Fibroblast of gingiva (primary cell): ENCODE results near the gene WFIKKN2.
"Not testable (repeated sequence)": the region's sequence is repeated elsewhere in the genome, so short reads cannot be mapped to it uniquely, and the experiment has no call there.

Source experiments
- DNase-seq: peaks from one replicate; pipeline ENCODE4 v3.0.0-alpha.2; 2011; ENCODE audit warnings: low read depth

The WFIKKN2 gene, protein sequence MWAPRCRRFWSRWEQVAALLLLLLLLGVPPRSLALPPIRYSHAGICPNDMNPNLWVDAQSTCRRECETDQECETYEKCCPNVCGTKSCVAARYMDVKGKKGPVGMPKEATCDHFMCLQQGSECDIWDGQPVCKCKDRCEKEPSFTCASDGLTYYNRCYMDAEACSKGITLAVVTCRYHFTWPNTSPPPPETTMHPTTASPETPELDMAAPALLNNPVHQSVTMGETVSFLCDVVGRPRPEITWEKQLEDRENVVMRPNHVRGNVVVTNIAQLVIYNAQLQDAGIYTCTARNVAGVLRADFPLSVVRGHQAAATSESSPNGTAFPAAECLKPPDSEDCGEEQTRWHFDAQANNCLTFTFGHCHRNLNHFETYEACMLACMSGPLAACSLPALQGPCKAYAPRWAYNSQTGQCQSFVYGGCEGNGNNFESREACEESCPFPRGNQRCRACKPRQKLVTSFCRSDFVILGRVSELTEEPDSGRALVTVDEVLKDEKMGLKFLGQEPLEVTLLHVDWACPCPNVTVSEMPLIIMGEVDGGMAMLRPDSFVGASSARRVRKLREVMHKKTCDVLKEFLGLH

DNA sequence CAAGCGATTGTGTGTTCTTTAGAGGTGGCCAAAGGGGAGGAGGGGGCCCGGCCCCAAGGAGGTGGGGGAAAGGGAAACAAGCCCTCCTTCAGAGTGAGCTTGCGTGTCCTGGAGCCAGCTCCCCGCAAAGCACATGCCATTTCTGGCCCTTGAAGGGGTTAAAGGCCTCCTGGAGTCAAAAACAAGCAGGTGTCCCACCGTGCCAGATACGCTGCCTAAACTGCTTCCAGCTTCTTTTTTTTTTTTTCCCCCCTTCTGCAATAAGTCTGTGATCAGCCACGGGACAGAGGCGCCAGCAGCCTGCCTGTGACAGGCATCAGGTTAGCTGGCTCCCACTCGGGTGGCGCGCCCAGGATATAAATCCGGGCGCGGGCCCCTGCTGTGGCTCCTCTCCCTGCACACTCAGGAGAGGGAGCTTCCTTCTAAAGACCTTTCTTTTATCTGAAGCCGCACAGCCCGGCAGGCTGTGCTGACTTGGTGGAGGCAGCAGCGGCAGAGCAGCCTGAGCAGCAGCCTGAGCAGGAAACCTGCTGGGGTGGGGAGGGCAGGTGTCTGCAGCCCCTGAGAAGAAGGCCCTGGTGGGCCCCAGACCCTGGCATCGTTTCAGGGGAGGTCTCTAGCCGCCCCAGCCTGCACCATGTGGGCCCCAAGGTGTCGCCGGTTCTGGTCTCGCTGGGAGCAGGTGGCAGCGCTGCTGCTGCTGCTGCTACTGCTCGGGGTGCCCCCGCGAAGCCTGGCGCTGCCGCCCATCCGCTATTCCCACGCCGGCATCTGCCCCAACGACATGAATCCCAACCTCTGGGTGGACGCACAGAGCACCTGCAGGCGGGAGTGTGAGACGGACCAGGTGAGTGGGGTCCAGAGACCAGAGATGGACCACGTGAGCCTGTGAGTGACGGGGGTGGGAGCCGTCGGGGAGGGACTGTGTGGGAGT, at the start of gene WFIKKN2:
WFIKKN2 (plus strand) TSS at position 286 of the 934 bp plus-strand sequence; CDS start at position 638, 352 bp downstream.
- DNase-seq: no peak

DNA sequence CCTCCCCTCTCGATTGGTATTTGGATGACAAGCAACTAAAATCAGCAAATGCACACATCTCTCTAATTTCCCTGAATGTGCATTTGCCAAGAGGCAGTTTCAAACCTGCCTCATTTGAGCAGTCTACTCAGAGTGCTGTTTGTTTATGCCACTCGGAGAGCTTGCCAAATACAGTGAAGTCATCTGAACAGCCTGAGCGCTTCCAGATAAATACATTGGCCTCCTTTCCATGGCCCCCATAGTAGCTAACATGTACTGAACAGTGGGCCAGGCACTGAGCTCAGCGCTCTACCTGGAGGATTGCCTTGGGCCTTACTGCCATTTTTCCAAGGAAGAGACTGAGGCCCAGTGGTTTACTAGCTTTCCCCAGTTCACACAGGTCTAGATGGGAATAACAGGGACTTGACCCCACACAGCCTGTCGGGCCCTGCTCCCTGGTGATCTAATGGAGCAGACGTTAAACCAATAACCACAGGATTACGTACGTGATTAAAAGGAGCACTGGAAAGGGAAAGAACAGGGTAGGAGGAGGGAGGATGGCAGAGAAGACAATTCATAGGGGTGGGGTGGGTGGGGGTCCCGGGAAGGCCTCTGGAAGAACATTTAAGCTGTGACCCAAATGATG, 49.3 kb upstream of the WFIKKN2 start:
- DNase-seq: peak; percentile 56

DNA sequence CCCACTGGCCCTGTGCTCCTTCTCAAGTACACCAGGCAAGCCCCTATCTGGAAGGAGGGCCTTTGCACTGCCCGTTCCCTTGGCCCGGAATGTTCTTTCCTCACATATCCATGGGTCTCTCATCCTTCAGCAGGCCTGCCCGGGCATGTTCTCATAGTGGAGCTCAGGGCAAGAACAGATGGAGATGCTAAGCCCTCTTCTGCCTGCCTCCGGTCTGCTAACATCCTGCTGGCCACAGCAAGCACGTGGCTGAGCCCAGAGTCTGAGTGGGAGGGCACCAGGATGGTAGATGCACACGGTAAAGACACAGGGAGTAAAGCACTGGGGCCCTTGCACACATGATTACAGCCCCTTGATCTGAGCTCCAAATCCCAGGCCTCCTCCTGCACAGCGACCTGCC, 48.3 kb upstream of the WFIKKN2 start:
- no peak for DNase-seq

DNA sequence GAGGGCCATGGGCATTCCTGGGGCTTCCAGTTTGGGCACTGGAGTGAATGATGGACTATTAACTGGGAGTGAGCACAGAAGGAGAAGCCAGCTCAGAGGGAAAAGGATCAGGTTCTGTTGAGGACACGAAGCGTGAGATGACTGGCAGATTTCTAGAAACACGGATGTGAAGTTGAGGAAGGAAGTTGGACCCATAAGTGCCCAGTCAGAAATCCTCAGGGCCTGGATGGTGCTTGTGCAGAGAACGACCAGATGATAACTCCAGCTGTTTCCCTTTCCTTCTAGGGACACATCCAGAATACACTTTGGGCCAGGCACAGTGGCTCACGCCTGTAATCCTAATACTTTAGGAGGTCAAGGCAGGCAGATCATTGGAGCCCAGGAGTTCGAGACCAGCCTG, 44.8 kb upstream of the WFIKKN2 start:
- DNase-seq: no peak

DNA sequence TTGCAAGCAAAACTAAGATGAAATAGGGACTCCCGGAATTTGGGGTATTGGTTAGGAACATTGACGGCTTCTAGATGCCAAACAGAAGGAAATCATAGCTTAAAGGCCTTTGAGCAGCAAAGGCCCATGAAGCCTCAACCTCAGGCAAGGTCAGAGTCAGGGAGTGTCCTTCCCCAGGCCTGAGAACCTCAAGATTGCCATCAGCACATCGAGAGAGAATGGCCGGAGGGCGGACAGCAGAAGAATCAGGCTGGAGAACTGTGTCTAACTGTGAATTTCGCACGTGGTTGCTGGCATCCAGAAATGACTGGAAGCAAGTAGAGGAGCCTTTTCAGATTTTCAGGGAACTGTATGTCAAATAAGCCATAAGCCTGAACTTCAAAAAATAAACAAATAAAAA, 43.3 kb upstream of the WFIKKN2 start:
- no peak for DNase-seq

DNA sequence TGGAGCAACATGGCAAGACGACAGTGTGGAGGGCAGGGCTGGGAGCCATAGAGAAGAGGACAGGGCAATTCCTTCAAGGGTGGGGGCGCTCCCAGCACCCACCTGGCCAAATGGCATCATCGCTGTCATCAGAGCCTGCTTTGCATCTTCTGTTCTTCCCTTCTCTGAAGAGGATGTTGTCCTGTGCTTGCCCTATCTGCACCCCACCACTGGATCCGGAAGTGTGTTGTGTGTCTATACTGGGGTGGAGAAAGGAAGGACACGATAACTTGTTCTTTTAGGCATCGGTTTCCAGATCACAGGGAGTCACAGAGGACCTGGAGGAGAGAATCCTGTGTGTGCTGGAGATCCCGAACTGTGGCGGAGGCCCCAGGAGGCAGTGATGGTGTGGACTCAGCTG, 42.4 kb upstream of the WFIKKN2 start:
- DNase-seq: no peak

DNA sequence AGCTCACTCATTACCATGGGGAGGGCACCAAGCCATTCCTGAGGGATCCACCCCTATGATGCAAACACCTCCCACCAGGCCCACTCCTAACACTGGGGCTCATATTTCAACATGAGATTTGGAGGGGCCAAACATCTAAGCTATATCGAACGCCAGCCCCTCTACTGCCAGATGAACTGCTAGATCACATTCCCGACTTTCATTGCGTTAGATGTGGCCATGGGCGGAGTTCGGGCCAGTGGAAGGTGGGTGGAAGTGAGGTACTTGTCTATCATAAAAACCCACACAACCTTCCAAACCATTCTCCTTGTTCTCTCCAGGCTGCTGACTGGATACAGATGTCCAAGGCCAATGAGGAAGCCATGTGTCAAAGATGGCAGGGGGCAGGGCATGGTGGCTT, 41.0 kb upstream of the WFIKKN2 start:
- no peak for DNase-seq

DNA sequence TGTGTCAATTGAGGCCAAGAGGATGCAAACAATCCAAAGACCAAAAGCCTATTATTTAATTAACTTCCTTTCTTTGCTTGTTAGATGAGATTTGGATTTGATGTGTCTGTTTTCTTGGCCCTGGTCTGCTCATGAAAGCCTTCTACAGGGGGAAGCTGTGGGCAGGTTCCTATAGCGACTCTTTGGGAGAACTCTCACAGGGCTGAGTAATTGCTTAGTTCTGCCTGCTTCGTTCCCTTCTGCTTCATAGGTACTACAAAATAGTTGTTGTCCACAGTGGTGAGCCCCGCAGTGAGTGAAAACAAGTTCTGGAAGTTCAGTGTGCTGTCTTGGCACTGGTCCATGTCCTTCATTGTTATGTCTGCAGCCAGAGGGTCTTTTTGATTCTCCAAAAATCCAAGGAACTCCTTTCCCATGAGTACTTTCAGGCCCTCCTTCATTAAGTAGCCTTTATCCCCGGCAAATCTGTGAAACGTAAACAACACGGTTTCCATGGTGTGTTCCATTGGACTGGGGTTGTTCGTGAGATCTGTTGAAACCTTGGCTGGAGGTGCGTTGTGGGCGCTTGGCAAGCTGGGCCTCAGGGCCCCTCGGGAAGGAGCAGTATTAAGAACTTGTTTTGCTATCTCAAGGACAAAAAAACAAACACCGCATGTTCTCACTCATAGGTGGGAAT, 38.1 kb upstream of the WFIKKN2 start:
- no peak for DNase-seq

DNA sequence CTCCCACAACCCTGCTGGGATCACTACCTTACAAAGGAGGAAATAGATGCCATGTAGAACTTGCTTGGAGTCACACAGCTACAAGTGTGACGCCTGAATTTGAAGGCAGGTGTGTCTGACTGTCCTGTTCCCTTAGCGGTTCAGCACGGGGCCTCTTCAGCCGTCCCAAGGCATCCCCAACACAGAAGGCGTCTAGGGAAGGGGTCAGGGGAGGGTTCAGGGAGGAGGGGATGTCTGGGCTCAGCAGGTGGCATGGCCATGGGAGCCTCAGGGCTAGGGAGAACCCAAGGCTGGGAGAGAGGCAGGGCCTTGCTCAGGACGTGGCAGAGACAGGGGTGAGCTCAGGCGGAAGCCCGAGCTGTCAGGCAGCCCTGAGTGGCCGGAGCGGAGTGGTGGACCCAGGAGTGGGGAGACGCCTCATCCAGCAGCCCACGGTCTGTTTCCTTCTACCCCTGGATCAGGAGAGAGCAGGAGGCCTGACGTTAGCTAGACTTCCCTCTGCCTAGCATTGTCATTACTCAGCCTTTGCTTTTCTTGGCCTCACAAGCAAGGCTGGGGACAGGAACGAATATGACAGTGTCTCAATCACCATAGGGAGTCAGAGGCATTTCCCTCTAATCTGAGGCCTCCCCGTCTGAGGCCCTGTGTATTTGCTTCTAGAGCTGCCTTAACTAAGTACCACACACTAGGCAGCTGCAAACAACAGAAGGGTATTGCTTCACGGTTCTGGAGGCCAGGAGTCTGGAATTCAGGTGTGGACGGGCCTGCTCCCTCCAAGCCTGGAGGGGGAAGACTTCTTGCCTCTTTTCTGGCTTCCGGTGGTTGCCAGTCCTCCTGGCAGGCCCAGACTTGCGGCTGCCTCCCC, 36.7 kb upstream of the WFIKKN2 start:
- DNase-seq: no peak

DNA sequence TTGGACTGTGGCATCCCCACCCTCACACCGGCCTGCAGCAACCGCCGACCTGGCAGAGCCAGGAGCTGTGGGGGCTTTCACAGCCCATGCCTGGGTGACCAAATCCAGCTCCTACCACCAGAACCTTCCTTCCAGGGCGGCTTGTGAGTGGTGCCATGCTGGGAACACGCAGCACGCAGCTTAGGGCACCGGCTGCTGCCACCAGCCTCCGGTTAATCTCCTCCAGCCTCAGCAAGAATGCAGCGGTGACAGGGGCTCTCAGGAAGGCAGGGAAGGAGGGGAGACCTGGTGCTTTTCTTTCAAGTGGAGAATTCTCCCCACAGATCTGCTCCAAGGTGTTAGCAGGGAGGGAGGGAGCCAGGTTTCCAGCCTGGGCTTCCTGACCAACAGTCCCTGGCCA, 35.8 kb upstream of the WFIKKN2 start:
- DNase-seq: no peak

DNA sequence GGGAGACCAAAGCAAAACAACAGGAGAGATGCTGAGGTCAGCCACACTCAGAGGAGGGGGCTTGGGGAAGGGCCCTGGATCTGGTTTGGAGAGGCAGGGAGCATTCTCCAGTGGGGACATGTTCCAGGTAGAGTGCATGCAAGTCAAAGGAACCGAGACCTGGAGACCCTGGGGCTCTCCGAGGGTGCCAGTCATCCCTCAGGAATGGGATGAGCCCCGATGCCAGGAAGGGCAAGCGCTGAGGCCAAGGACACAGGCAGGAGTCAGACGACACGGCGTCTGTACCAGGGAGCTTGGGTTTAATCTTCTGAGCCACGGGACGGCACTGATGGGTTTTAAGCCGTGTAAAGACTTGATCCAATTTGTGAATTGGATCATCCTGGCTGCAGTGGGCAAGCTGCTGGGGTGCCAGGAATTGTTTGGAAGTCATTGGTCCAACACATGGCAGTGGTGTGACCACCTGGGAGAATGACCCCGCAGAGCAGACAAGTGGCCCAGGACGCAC, 35.1 kb upstream of the WFIKKN2 start:
- no peak for DNase-seq

DNA sequence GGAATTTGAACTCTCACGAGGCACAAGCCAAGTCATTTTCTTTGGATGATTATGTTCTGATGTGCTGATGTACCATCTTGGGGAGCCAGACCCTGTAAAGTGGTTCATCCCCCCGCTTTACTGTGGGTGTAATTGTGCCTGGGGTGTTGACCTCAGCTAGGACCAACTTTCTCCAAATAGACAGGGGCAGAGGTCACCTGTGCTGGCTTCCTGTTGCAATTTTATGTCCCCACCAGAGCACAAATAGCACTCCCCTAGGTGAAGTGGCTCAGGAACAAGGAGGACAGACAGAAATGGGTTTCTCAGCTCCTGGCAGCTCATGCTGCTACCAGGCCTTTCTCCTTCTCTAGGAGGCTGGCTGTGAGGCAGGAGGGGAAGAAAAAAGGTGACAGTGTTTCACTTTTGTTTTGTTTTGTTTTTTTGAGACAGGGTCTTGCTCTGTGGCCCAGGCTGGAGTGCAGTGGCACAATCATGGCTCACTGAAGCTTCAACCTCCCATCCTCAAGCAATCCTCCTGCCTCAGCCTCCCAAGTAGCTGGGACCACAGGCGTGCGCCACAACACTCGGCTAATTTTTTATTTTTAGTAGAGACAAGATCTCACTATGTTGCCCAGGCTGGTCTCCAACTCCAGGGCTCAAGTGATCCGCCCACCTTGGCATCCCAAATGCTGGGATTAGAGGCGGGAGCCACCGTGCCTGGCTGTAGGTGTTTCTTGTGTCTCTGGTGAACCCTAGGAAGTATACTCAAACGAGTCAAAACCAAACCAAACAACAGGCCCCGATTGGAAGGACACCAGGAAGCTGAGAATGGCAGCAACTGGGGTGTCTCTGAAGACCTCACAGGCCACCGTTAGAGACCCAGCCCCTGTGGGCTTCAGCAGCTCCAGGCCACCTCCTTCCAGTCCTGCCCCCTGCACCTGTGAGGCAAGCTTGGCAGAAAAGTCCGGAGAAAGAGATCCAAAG, 32.5 kb upstream of the WFIKKN2 start:
- no peak for DNase-seq

DNA sequence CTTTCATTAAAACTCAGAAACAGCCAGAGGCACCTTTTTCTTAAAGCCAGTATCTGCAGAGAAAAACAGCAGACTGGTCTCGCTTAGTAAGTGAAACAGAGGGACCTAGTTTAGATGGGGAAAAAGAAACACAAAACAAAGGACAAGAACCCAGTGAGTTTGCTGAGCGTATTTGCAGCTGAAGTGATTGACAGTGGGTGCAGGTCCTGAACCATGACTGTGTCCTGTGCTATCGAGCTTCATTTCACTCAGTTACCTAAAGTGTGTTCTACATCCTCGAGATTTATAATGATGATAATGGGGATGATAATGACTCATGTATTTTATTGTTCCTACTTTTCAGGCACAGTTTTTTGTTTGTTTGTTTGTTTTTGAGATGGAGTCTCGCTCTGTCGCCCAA, 31.7 kb upstream of the WFIKKN2 start:
- no peak for DNase-seq

DNA sequence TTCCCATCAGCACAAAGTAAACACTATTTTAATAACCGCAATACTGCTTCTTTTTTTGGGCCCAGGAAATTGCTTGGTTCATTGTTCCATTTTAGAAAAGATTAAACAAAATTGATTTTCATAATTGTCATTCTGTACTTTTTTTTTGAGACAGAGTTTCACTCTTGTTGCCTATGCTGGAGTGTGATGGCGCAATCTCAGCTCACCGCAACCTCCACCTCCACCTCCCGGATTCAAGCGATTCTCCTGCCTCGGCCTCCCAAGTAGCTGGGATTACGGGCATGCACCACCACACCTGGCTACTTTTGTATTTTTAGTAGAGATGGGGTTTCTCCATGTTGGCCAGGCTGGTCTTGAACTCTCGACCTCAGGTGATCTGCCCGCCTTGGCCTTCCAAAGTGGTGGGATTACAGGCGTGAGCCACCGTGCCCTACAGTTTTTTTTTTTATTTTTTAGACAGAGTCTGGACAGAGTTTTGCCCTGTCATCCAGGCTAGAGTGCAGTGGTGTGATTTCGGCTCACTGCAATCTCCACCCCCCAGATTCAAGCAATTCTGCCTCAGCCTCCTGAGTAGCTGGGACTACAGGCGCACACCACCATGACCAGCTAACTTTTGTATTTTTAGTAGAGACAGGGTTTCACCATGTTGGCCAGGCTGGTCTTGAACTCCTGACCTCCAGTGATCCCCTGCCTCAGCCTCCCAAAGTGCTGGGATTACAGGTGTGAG, 30.5 kb upstream of the WFIKKN2 start:
- DNase-seq: not testable (repeated sequence)

DNA sequence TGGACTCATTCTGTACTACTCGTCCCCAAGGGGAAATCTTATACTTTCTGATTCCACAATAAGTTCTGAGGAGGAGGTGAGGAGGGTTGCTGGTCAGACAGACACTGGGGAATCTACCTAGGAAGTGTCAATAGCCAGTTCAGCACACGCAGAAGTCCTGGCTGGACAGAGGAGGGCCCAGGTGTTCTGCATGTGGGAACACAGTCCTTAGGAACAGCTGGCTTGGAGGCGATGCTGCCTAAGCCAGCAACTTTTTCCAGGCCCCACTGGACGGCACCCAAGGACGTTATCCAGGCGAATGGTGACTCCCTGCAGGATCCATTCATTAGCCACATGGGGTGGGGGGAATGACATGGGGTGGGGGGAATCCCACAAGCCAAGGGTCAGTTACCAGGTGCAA, 29.9 kb upstream of the WFIKKN2 start:
- DNase-seq: no peak

DNA sequence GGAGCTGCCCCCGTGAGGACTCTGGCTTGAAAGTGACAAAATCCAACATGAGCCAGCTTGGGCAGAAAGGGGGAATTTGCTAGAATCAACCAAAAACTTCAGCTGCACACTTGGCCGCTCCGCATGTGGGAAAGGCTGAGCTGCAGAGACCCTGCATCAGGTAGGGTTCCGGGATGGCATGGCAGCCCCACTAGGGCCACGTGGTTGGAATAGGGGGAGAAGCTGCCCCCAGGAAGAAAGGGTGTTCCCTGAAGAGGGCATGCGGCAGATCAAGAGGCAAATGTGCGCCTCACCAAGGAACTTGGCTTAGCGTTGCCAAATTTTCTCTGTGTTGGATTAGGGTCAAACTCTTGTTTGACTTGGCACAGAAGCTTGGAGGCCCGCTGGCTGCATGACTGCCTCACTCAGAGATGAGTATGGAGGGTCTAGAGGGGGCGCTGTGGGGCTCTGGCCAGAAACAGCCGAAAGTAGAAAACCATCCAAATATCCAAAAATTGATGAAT, 29.2 kb upstream of the WFIKKN2 start:
- DNase-seq: no peak

DNA sequence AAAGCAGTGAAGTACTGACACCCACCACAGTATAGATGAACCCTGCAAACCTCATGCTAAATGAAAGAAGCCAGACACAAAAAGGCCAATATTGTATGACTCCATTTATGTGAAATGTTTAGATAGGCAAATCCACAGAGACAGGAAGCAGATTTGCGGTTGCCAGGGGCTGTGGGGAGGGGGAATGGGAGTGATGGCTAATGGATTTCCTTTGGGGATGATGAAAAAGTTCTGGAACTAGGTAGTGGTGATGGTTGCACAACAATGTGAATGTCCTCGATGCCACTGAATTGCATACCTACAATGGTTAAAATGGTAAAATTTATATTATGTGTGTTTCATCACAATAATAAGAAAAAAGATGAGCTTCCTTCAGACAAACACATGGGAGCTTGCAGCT, 28.4 kb upstream of the WFIKKN2 start:
- no peak for DNase-seq

DNA sequence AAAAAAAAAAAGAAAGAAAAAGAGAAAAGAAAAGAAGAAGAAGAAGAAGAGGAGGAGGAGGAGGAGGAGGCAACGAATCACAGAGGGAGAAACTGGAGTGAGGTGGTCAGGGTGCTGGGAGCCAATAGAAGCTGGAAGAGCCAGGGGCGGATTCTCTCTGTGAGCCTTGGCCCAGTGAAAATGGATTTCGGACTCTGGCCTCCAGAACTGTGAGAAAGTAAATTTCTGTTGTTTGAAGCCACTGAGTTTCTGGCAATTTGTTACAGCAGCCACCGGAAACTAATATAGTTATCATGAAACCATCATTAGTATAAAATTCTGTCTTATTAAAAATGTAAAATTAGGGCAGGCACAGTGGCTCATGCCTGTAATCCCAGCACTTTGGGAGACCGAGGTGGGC, 27.7 kb upstream of the WFIKKN2 start:
- DNase-seq: no peak
